Gastroesophageal sphincter (tissue), 3 donors: Measurements from ENCODE around the gene KLHL26.

Experiments used
- EP300 ChIP-seq: sonication (generic); formaldehyde crosslinking; IDR thresholded peaks from one replicate; pipeline ENCODE4 v1.6.1; 2017; ENCODE audit warnings: antibody characterized with exemption, mild to moderate bottlenecking
- POLR2A ChIP-seq, 2 donors: fragments of 450-650 bp; IDR thresholded peaks; one replicate each; pipeline ENCODE4 v1.6.1; 2017; ENCODE audit warnings: antibody characterized with exemption in 2 of 2, mild to moderate bottlenecking in 2 of 2, moderate library complexity in 1 of 2
- POLR2AphosphoS5 ChIP-seq: sonication (generic); formaldehyde crosslinking; IDR thresholded peaks from one replicate; pipeline ENCODE4 v1.6.1; 2017; ENCODE audit warnings: antibody characterized with exemption
- TF ChIP-seq, protein P1 (sequence below), 4 experiments: fragments of 200-600 bp in 2 of 4; fragments of 450-650 bp in 2 of 4; sonication (generic) in 1 of 4; IDR thresholded peaks; one replicate each; pipeline ENCODE4 v1.5.1; 2017 to 2019; ENCODE audit warnings: antibody characterized with exemption in 4 of 4, mild to moderate bottlenecking in 2 of 4, moderate library complexity in 2 of 4

GRCh38 chr19:18599485-18599884, 37.3 kb upstream of the KLHL26 start:
- TF ChIP-seq POLR2A (IDR thresholded peaks at IDR 0.05) (no peak), EP300 (no peak), POLR2AphosphoS5 (no peak)
- TF ChIP-seq, protein P1, sequence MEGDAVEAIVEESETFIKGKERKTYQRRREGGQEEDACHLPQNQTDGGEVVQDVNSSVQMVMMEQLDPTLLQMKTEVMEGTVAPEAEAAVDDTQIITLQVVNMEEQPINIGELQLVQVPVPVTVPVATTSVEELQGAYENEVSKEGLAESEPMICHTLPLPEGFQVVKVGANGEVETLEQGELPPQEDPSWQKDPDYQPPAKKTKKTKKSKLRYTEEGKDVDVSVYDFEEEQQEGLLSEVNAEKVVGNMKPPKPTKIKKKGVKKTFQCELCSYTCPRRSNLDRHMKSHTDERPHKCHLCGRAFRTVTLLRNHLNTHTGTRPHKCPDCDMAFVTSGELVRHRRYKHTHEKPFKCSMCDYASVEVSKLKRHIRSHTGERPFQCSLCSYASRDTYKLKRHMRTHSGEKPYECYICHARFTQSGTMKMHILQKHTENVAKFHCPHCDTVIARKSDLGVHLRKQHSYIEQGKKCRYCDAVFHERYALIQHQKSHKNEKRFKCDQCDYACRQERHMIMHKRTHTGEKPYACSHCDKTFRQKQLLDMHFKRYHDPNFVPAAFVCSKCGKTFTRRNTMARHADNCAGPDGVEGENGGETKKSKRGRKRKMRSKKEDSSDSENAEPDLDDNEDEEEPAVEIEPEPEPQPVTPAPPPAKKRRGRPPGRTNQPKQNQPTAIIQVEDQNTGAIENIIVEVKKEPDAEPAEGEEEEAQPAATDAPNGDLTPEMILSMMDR (IDR thresholded peaks at IDR 0.05): no peak
